Neural progenitor cell (in vitro differentiated cells): ENCODE measurements around the gene TMIE.

Experiments used
- EZH2 ChIP-seq: fragments of 200-600 bp; sonication (generic); IDR thresholded peaks from 2 replicates; pipeline ENCODE4 v1.6.1; 2017; ENCODE audit warnings: antibody characterized with exemption, mild to moderate bottlenecking, moderate library complexity
- TF ChIP-seq, protein P1 (sequence below): fragments of 200-600 bp; sonication (generic); IDR thresholded peaks from 2 replicates; pipeline ENCODE4 v1.5.1; 2017; ENCODE audit warnings: antibody characterized with exemption, mild to moderate bottlenecking

DNA sequence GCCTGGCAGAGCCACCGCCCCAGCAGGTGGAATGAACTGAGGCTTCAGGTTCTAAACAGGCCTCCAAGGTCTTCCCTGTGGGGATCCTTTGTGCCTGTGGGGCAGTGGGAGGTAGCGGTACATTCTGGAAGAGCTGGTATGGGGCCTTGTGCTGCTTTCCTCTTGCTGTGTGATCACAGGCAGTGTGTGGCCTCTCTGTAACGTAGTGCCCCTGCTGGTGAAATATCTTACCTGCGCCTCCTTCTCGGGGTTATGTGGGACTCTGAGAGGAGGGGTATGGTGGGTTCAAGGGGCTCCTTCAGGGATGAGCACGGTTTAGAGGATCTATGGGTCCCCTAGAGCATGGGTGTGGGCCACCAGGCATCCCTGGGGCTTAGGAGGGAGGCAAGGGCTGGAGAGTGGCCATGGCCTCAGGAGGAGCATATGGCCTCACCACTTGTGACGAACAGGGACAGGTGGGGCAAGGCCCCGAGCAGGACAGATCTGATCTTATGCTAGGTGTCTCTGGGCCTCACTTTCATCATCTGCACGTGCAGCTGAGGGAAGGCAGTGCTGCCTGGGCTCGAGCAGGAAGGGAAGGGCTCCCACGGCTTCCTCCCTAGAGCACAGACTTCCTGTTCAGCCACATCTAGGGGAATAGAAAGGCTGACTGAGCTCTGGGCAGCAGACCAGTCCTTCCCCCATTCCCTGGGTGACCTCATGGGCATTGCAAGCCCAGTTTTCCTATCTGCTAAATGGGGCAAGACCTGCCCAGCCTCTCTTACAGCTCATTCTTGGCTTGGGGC, 5.8 kb upstream of the TMIE start:
- TF ChIP-seq, protein P1, sequence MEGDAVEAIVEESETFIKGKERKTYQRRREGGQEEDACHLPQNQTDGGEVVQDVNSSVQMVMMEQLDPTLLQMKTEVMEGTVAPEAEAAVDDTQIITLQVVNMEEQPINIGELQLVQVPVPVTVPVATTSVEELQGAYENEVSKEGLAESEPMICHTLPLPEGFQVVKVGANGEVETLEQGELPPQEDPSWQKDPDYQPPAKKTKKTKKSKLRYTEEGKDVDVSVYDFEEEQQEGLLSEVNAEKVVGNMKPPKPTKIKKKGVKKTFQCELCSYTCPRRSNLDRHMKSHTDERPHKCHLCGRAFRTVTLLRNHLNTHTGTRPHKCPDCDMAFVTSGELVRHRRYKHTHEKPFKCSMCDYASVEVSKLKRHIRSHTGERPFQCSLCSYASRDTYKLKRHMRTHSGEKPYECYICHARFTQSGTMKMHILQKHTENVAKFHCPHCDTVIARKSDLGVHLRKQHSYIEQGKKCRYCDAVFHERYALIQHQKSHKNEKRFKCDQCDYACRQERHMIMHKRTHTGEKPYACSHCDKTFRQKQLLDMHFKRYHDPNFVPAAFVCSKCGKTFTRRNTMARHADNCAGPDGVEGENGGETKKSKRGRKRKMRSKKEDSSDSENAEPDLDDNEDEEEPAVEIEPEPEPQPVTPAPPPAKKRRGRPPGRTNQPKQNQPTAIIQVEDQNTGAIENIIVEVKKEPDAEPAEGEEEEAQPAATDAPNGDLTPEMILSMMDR, result peak; percentile 55
- TF ChIP-seq EZH2, result no peak
